Natural killer cell (primary cell): ENCODE measurements around the gene TMEM132D. TPM values are rescaled to one million over a fixed set of nuclear protein-coding genes. Genes with fewer than 3 reads are reported as not detected.

ENCODE experiments used
- ATAC-seq, 3 donors: fragments of 150-1000 bp in 2 of 3; fragments of 200-7000 bp in 1 of 3; cut with Tn5 transposase; 1 replicate in 1 of 3; 2 replicates in 2 of 3; pipeline ENCODE4 v1.10.0; 2021; ENCODE audit warnings: mild to moderate bottlenecking in 2 of 3, moderate library complexity in 2 of 3
- DNase-seq, 2 donors: peaks; one replicate each; pipeline versions ENCODE4 v3.0.0 to v3.0.0-alpha.2; 2013 to 2021; ENCODE audit warnings: mixed read lengths in 1 of 2
- H3K27ac ChIP-seq: one replicate; pipeline ENCODE4 v1.5.1; 2013; ENCODE audit warnings: mild to moderate bottlenecking, low read length
- H3K27me3 ChIP-seq: one replicate; pipeline ENCODE4 v1.6.1; 2013; ENCODE audit warnings: low read length; ENCODE audit not compliant: control insufficient read depth, insufficient read depth
- H3K36me3 ChIP-seq: one replicate; pipeline ENCODE4 v1.6.1; 2013; ENCODE audit warnings: low read length; ENCODE audit not compliant: control insufficient read depth, insufficient read depth
- H3K4me1 ChIP-seq: one replicate; pipeline ENCODE4 v1.6.1; 2013; ENCODE audit warnings: low read length; ENCODE audit not compliant: control insufficient read depth, insufficient read depth
- H3K4me3 ChIP-seq: one replicate; pipeline ENCODE4 v1.5.1; 2013; ENCODE audit warnings: low read length
- H3K9me3 ChIP-seq: one replicate; pipeline ENCODE4 v1.6.1; 2013; ENCODE audit warnings: low read length; ENCODE audit not compliant: control insufficient read depth, insufficient read depth
- H3K27ac Mint-ChIP-seq, 2 donors: one replicate each; pipeline ENCODE4 v1.8.0; 2022; ENCODE audit warnings: mild to moderate bottlenecking in 2 of 2, mixed read lengths in 2 of 2, moderate library complexity in 1 of 2
- H3K27me3 Mint-ChIP-seq, 2 donors: one replicate each; pipeline ENCODE4 v1.8.0; 2022; ENCODE audit warnings: low read depth in 2 of 2, mixed read lengths in 2 of 2
- H3K36me3 Mint-ChIP-seq: one replicate; pipeline ENCODE4 v1.8.0; 2022; ENCODE audit warnings: mixed read lengths
- H3K4me1 Mint-ChIP-seq, 2 donors: one replicate each; pipeline ENCODE4 v1.8.0; 2022; ENCODE audit warnings: mixed read lengths in 2 of 2
- H3K4me3 Mint-ChIP-seq: one replicate; pipeline ENCODE4 v1.8.0; 2022; ENCODE audit warnings: mild to moderate bottlenecking, moderate library complexity, mixed read lengths
- H3K9me3 Mint-ChIP-seq, 2 donors: one replicate each; pipeline ENCODE4 v1.8.0; 2022; ENCODE audit warnings: mixed read lengths in 2 of 2
- CTCF ChIP-seq: fragments of 200-600 bp; IDR thresholded peaks from one replicate; pipeline ENCODE4 v1.8.0; 2022; ENCODE audit warnings: antibody characterized with exemption
- WGBS: methylation state at CpG from one replicate; pipeline ENCODE4 v1.1.7; 2013; ENCODE audit warnings: missing lambda C conversion rate; ENCODE audit not compliant: insufficient coverage; 5-methylcytosine and 5-hydroxymethylcytosine counted together
- intact Hi-C: fragments of 100-400 bp; cut with micrococcal nuclease; formaldehyde crosslinking; loops from one replicate; pipeline ENCODE4 v1.14.2; 2022
- total RNA-seq, 4 donors: library from RNA; stranded (reverse); fragments of 120-200 nt in 1 of 4; gene quantifications; one replicate each; pipeline versions ENCODE4 v1.2.3 to v1.2.4, GENCODE V29; 2013 to 2022

TMEM132D gene
- total RNA-seq, 3 donors from 2014 or later (not counting 1 experiment from before 2014, with no cell fraction given), result not detected

- no peaks in the 10 kb centered on the region for H3K4me1 Mint-ChIP-seq
- peaks cover 0 to 3% of the 10 kb centered on the region in 2 donors for H3K9me3 Mint-ChIP-seq
- no peak for TF ChIP-seq CTCF
- intact Hi-C loops, result no loop called here
- H3K36me3 ChIP-seq, result no peaks in the 10 kb centered on the region
- H3K4me1 ChIP-seq, result no peaks in the 10 kb centered on the region
- WGBS, result 89% methylated on average over 5 of the region's 5 CpGs
- H3K36me3 Mint-ChIP-seq, result no peaks in the 10 kb centered on the region
- H3K27ac Mint-ChIP-seq, result no peak overlapping the region
- ATAC-seq, result no peak
- no peak overlapping the region for H3K4me3 ChIP-seq
- H3K9me3 ChIP-seq, result no peaks in the 10 kb centered on the region
- DNase-seq, result no peak
- peaks cover 11 to 21% of the 10 kb centered on the region in 2 donors for H3K27me3 Mint-ChIP-seq
- H3K27ac ChIP-seq, result no peak overlapping the region
- H3K4me3 Mint-ChIP-seq, result no peak overlapping the region
- H3K27me3 ChIP-seq, result no peaks in the 10 kb centered on the region
Measured at GRCh38 chr12:129237881-129238280, 665.9 kb downstream of the TMEM132D start.

- H3K4me3 Mint-ChIP-seq, result no peak overlapping the region
- intact Hi-C loops, result no loop called here
- ATAC-seq (no peak), DNase-seq (no peak)
- Histone ChIP-seq H3K9me3 (no peaks in the 10 kb centered on the region), H3K4me1 (no peaks in the 10 kb centered on the region), H3K27me3 (no peaks in the 10 kb centered on the region), H3K4me3 (no peak overlapping the region), H3K27ac (no peak overlapping the region), H3K36me3 (no peaks in the 10 kb centered on the region)
- no peaks in the 10 kb centered on the region for H3K4me1 Mint-ChIP-seq
- H3K27ac Mint-ChIP-seq, result no peak overlapping the region
- 57% methylated on average over 6 of the region's 6 CpGs for WGBS
- H3K9me3 Mint-ChIP-seq, result no peaks in the 10 kb centered on the region
- H3K27me3 Mint-ChIP-seq, result peaks cover 5 to 22% of the 10 kb centered on the region in 2 donors
- TF ChIP-seq CTCF, result no peak
- no peaks in the 10 kb centered on the region for H3K36me3 Mint-ChIP-seq
Measured at GRCh38 chr12:129234209-129234608, 669.6 kb downstream of the TMEM132D start.

- no peaks in the 10 kb centered on the region for H3K36me3 ChIP-seq
- WGBS, result 82% methylated on average over 3 of the region's 3 CpGs
- no peak for TF ChIP-seq CTCF
Measured at GRCh38 chr12:129231491-129231890, 672.3 kb downstream of the TMEM132D start.

GRCh38 chr12:129230995-129231394 lies 672.8 kb downstream of the TMEM132D start:
- no peak overlapping the region for H3K4me3 Mint-ChIP-seq
- H3K27ac Mint-ChIP-seq, result no peak overlapping the region
- H3K9me3 Mint-ChIP-seq, result no peaks in the 10 kb centered on the region
- no peaks in the 10 kb centered on the region for H3K4me1 Mint-ChIP-seq
- WGBS, result 76% methylated on average over 4 of the region's 4 CpGs
- DNase-seq (no peak), ATAC-seq (no peak)
- intact Hi-C loops, result no loop called here
- Histone ChIP-seq H3K27me3 (no peaks in the 10 kb centered on the region), H3K9me3 (no peaks in the 10 kb centered on the region), H3K27ac (no peak overlapping the region), H3K4me3 (no peak overlapping the region), H3K4me1 (no peaks in the 10 kb centered on the region), H3K36me3 (no peaks in the 10 kb centered on the region)
- peaks cover 2 to 17% of the 10 kb centered on the region in 2 donors for H3K27me3 Mint-ChIP-seq
- TF ChIP-seq CTCF, result no peak
- no peaks in the 10 kb centered on the region for H3K36me3 Mint-ChIP-seq

More at GRCh38 chr12:129231491-129231890, 672.3 kb downstream of the TMEM132D start:
- Histone ChIP-seq H3K4me1 (no peaks in the 10 kb centered on the region), H3K27me3 (no peaks in the 10 kb centered on the region), H3K4me3 (no peak overlapping the region), H3K27ac (no peak overlapping the region), H3K9me3 (no peaks in the 10 kb centered on the region)
- H3K4me3 Mint-ChIP-seq, result no peak overlapping the region
- no peaks in the 10 kb centered on the region for H3K9me3 Mint-ChIP-seq
- no peak for ATAC-seq
- H3K27me3 Mint-ChIP-seq, result peaks cover 2 to 17% of the 10 kb centered on the region in 2 donors
- no peaks in the 10 kb centered on the region for H3K4me1 Mint-ChIP-seq
- no peak for DNase-seq
- H3K36me3 Mint-ChIP-seq, result no peaks in the 10 kb centered on the region
- intact Hi-C loops, result no loop called here
- H3K27ac Mint-ChIP-seq, result no peak overlapping the region
